ENCODE measurements around the gene MYBPHL.

- TF ChIP-seq GATA3 (IDR thresholded peaks at IDR 0.05; ENCODE audit: low read depth, low read length) (no peak), GATA2 (IDR thresholded peaks at IDR 0.05; ENCODE audit: low read depth, low read length) (no peak)
These were observed 43.4 kb upstream of the MYBPHL start for GRCh38 chr1:109350182-109350581.

All from SH-SY5Y (cell line).